GM19395 (cell line): ENCODE data around the gene CTDSP2.
"Not testable (repeated sequence)": the region's sequence is repeated elsewhere in the genome, so short reads cannot be mapped to it uniquely, and the experiment has no call there.

ENCODE experiments used
- ATAC-seq: cut with Tn5 transposase; IDR thresholded peaks from one replicate; pipeline ENCODE4 v1.9.1; 2021; ENCODE audit warnings: mild to moderate bottlenecking, moderate library complexity; ENCODE audit not compliant: unreplicated experiment

CTDSP2 gene

DNA sequence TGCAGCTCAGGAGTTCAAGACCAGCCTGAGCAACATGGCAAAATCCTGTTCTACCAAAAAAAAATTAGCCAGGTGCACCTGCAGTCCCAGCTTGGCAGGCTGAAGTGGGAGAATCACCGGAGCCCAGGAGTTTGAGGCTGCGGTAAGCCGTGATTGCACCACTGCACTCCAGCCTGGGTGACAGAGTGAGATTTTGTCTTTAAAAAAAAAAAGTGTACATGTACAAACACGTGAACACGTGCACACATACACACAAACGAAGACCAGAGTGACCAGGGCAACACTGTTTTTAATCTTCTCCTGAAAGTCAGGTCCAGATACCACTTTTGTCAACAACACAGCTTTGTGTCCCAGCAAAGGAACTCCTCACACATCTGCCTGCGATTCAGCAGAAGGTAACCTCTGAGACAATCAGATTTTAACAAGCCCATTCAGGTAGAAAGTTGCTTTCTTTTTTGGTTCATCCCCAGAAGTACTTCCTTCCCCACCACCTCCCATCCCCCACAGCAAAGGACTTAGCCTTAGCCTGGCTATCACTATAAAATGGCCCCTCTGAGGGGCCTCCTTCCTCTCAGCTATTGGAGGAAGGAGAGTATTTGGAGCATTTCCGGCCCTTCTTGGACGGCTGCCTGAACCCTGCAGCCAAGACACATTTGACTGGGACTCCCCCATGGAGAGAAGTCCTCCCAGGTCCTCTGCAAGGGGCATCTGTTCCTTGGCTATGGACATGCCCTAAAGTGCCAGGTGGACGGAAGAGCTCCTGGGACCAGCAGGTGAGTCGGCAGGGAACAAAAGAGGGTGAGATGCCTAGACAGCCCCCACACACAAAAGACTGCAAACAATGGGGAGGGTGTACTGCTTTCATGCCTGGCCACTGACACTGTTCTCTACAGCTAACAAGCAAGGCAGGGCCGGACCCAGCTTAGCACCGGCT, 9.8 kb downstream of the CTDSP2 start:
- ATAC-seq, result peak; percentile 53

DNA sequence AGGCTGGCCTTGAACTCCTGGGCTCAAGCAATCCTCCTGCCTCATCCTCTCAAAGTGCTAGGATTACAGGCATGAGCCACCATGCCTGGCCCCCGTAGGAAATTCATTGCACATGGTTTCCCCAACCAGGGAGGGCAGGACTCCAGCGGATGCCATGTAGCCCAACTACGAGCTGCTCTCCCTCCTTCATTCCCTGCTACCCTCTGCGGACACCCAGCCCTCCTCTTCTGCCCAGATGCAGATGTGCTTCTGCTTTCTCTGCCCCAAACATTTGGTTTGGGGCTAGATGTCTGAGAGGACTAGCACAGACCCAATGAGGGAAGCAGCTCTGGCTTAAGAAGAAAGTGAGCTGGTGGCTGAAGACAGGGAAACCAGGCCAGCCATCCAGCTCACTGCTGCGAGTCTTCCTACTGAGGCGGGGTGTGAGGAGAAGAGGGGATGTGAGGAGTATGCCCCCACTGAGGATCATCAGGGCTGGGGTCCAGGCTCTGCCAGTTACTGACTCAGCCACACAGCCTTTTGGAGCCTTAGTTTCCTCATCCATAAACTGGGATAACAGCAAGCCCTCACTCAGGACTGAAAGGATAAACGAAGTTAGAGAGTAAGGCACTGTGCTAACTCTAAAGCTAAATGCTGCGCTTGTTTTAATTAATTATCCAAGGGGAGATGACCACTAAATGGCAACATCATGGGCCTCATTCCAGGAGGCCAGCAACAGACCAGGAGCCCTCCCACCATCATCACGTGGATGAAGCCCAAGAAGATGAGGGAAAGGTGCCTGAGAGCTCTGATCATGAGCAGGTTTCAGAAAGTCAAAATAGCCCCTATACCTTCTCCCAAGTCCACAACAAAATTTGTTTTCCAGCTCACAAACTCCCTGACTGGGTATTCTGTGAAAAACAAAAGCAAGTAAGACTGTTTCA, 10.9 kb downstream of the CTDSP2 start:
- no peak for ATAC-seq

DNA sequence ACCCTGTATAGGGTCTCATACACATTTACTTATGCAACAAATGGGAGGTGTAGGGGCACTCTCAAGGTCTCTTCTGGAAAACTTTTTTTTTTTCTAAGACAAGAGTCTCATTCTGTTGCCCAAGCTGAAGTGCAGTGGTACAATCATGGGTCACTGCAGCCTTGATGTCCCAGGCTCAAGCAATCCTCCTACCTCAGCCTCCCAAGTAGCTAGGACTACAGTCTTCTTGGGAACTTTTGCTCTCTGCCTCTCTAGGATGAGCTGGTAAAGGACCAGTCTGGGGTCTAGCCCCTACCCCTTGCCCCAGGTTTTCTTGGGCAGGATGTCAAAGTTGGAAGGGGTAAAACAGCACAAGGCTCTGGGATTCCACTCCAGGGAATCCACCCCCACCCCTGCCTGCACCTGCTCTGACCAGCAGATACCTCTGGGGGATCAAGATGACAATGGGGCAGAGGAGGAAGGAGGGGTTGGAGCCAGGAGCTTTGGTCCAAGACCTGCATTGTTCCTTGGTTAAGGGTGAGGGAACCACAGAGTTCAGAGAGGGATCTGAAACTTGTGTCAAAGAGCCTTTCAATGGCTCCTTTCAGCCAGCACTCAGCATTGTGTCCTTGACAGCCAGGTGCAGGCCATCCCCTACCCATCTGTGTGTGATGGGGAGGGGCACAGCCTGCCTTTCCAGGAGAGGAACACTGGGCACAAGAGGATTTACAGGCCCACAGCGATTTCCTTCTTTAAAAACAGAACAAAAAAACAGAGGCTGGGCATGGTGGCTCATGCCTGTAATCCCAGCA, 12.2 kb downstream of the CTDSP2 start:
- no peak for ATAC-seq

DNA sequence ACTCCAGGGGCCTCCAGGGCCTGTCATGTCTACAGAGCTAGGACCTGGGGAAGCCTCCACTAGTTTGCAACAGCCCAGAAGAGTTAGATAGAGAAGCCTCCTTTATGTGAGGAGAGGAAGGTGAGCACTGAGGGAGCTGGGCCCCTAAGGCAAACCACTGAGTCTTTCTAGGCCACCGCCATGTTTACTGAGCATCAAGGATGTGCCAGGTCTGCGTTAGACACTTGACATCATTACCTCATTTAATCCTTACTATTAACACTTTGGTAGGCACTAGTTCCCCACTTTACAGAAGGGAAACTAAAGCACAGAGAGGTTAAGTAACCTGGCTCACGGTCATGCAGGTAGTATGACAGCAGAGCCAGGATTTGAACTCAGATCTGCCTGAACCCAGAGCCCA, 12.9 kb downstream of the CTDSP2 start:
- no peak for ATAC-seq

DNA sequence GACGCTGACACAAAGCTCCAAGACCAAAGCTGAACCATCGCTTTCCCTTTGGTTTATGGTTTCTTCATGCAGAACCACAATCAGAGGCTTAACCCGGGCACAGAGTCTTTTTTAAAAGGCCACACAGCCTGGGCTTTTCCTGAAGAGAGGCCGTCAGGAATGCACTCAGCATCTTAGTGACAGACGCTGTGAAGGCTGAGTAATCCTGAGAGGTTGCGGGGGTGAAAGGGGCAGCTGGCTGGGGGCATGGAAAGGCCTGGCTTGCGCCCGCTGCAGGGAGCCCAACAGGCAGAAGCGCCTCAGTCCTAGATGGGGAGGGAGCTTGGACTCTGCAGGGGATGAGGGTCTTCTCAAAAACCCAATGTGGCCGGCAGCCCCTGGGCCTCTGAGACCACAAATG, 13.6 kb downstream of the CTDSP2 start:
- no peak for ATAC-seq

DNA sequence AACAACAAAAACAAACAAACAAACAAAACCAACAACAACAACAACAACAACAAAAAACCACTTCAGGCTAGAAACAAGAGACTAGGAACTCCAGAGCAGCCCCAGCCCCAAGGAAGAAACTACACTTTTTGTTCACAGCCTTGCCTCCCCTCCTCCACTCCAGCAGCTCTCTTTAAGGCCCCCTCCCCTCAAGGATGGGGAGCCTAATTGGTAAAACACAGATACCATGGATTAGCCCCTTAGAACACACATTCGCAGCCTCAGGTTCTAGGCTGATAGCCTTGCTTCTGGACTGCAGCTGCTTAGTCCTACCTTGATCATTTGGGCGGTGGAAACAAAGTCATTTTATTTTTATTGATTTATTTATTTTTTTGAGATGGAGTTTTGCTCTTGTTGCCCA, 16.1 kb downstream of the CTDSP2 start:
- no peak for ATAC-seq

DNA sequence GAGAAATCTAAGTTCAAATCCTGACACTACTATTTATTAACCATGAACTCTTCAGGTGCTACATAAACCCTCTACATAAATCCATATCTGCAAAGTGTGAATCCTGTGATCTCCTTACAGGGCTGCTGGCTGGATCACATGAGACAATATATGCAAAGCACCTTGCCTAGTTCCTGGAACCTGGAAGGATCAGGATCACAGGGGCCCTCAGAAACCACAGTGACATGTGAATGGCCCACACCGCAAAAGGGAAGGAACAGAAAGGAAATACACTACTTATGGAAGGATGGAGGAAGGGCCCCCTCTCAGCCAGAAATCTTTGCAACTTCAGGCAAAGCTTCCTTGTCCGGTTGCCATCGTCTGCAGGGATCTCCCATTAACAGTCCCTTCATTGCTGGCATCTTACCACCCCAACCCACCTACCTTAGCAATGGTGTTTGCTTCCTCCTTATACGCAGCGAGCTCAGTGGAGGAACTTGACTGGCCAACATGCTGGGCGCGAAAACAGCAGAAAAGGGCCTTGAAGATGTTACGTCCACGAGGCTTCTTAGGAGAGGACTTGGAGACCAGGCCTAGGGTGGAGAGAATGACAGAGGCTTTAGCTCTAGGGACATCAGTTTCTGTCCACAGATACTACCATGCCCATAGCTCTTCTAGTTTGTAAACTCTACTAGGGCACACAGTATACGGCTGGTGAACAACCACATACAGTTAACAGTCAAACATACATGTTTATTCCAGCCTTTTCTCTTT, 17.3 kb downstream of the CTDSP2 start:
- no peak for ATAC-seq

DNA sequence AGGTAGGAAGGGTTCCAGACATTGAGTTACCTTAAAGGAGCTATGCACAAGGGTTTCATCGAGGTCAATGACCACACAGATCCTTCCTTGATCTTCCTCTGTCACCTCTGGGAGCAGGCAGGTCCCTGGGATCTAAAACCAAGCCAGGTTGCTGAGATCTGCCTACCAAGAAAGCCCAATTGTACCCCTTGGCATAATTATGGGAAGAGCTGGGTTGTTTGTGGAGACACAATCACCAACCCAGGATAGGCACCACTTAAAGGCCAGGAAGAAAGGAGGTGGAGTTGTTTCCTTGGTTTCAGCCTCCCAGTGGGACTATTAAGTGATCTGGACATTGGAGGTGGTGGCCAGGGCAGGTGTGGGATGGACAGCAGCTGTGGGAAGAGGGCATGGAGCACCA, 19.6 kb downstream of the CTDSP2 start:
- no peak for ATAC-seq

DNA sequence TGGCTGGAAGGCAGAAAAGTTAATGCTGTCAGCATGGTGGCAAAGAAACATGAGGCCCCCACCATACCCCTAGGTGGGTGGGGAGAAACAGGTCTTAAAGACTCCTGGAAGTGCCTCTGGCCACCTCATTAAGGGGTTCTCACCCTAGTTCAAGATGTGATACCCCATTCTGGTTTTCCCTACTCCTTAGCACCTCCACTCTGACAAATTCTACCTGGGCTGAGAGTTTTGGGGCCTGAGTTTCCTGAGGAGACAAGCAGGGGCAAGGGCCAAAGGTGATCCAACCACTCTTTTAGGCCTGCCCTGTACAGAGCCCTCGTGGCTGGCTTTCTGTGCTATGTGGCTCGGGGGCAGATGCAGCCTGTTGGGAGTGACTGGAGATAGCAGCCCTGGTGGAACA, 20.1 kb downstream of the CTDSP2 start:
- ATAC-seq, result no peak

DNA sequence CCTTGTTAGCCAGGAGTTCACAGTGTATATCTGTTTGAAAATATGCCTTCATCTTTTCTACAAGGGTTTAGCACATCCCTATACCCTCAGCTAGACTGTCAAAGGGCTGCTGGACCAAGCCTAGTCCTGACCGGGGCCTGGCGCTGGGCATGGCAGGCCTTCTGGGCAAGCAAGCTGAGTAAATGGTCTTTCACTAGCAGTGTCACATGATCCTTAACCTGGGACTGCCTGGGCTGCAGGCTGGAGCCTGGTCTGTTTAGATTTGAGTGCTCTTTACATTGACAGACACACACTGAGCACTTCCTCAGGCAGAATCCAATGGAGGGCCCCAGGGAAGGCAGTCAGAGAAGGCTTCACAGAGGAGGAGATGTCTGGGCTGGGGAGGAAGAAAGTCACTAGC, 21.1 kb downstream of the CTDSP2 start:
- ATAC-seq, result no peak

DNA sequence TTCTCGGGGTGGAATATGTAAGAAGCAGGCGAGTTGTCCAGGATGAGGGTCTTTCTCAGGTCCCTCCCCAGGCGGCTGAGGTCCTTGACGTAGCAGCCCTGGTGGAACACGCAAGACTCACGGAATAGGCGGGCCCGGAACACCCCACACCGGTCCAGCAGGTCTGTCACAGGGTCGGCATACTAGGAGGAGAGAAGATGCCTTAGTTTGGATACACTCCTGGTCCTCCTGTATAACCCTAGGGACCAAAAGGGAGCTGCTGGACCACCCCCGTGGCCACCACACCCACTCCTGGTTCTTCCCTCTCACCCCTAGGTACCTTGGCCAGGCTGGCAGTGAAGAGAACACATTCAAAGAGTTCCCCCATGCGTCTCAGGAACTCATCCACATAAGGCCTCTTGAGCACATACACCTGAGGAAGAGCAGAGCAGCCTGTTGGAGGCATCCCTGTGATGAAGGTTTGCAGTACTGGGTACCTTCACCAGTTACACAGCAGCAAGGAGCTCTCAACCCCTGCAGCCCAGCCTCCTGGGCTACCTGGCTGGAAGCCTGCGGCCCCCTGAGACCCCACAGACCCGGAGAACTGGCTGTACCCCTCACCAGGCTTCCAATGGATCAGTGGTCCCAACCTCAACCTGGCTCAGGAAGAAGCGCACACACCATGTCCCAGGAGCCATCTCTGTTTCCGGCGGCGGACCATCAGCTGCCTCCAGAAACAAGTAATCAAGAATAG, 22.5 kb downstream of the CTDSP2 start:
- ATAC-seq, result no peak

DNA sequence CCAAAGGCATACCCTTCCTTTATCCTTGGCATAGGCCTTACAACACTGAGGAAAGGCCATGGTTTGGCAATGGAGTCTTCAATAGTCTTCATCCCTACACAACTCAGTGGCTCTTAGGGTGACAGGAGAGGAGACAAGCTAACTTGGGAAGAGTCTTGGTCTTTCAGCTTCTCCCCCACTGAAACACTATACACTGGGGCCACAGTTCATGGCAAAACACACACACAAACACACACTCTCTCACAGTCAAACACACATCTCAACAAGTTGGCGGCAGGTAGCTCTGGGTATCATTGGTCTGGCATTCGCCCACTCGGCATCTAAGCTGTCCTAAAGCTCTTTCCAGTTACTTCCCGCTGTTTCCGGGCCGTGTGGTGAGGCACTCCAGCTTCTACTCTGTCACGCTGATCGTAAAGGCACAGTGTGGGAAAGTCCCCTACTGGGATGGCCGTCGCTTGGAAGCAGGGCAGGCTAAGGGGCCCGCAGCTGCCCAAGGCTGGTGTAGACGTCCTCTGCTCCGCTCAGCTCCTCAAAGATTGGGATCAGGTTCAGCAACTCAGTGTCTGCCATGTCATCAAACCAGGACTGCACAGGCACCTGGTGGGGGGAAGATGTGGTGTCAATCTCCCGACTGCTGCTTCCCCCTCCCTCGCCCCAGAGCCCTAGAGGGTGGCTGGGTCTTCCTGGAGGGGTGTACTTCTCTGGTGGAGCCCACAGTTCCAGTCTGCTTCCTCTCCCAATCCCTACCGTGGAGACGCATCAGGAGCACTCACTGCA, 23.2 kb downstream of the CTDSP2 start:
- no peak for ATAC-seq

DNA sequence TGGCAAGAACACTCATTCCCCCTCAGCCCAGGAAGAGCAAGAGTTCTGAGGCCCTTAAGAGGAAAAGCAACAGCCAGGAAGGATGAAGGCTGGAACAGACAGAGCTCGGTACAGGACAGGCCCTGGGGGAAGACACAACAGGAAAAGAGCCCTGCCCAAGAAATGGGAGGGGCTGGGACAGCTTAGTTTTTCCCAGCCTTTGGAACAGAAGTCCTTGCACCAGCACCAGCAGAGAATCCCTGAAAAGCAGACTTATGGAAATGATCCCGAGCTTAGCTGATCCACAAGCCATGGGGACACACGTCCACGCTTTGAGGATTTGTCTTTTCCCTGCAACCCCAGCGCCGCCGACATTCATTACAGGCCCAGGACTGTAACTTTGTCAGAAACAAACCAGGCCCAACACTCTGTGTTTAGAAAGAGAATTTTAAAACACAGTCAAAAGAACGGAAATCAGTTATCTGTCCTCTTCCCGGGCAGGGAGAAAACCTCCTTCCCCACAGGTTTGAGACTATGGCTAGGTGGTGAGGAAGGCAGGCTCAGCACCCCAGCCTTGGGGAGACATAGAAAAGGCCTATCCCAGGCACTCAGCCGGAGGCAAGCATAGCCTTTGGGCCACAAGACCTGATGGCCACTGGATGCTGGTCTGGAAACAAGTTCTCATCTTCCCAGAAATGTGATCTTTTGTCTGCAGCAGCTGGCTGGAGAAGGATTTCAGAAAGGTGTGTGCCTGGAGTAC, 24.0 kb downstream of the CTDSP2 start:
- no peak for ATAC-seq

DNA sequence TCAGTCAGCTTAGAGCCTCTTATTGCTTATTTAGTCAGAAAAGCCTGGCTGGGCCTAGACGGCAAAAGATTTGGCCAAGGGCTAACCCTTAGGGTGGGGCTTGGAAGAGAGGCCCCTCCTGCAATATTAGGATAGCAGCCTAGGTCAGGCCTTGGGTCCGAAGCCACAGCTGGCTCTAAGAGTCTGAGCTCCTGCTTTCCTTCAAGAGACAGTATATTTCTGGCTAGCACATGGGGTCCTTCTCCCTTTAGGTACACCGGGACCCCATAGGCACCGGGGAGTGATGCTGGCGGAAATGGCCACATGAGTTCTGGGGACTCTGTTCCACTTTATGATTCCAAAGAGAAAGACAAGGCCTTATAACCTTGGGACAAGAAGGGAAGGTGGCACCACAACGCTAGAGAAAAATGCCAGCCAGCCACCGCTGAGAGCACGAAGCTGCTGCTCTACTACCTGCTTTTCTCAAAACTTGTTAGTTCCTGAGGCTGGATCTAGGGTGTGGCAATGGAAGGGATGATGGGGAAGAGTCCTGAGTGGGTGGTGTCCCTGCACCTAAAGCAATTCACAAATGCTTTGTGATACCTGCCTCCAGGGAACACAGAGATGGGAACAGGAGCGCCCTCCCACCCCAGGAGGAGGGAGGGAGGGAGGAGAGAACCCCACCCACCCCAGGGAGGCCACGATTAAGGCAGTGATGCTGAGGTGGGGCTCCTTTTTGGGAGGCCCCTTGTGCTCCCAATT, 24.9 kb downstream of the CTDSP2 start:
- ATAC-seq, result no peak

DNA sequence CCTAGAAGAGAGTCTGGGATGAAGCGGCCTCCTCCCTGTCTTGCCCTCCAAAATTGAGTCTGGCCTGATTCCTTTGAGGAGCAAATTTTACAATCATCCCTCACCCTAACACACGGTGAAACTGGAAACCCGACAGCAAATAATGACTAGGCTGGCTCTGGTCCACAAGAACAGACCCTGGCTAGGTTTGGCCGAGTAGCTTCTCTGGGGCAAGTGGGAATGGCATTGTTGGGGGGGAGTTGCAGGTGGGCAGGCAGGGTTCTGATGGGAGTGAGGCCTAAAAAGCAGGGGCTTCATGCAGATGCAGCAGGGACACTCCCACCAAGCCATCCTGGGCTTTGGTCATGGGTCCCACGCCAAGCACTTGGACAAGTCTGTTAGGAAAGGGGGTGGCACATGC, 25.5 kb downstream of the CTDSP2 start:
- not testable (repeated sequence) for ATAC-seq

DNA sequence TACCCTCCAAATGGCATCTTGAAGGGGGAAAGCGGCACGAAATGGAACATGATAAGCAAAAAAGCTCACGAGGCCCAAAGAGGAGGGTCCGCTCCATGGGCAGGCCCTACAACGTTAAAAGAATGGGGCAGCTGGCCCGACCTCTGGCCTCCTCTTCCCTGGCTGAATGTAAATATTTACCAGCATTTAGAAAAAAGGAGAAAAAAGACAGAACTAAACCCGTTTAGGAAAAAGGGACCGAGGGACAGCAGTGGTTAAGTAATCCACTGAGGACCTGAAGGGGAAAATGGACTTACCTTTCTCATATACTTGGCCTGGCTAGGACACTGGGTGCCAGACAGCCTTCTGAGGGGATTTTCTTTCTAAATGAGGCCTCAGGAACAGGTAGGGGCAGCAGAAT, 26.4 kb downstream of the CTDSP2 start:
- not testable (repeated sequence) for ATAC-seq

DNA sequence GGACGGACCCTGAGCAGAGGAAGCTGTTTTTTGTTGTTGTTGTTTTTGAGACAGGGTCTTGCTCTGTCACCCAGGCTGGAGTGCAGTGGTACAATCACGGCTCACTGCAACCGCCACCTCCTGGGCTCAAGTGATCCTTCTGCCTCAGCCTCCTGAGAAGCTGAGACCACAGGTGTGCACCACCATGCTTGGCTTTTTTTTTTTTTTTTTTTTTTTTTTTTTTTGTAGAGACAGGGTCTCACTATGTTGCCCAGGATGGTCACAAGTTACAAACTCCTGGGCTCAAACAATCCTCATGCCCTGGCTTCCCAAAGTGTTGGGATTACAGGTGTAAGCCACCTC, 28.6 kb downstream of the CTDSP2 start:
- not testable (repeated sequence) for ATAC-seq
